GM21529 (cell line): ENCODE data around the gene SREK1IP1.

Experiments used
- ATAC-seq: cut with Tn5 transposase; IDR thresholded peaks from one replicate; pipeline ENCODE4 v1.9.1; 2021; ENCODE audit not compliant: unreplicated experiment

Gene SREK1IP1

DNA sequence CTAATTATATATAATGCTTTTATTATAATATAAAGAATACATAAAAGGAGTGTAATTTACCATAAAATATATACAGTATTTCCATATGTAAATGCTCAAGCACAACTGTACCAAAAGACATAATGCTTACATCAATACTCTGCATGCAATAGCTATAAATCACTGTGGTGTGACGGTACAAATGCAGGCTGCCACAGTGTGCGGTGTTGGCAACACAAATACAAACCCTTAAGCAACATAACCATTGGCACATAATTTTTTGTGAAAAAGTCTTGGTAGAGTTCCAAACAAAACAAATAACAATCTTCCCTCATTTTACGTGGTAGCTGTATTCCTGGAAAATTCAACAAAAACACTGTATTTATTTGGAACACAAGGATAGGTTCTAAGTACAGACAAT, 80.1 kb downstream of the SREK1IP1 start:
- ATAC-seq: no peak

DNA sequence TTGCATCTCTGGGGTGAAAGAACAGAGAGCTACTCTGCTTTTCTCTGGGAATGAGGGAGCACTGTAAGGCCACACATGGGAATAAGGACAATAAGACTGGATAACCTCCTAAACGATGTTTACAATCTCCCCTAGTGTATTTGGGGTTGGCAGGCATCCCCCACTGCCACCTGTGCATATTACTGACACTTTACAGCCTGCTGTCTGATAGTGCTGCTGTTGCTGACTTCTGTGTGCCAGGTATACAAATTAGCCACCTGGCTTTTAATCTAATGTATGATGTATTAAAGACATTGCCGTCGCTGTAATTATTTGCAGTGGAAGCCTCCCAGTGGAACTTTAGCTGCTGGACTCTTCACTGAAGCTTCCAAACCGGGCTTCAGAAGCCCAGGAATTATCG, 82.6 kb downstream of the SREK1IP1 start:
- no peak for ATAC-seq

- no peak for ATAC-seq
Measured at GRCh38 chr5:64682608-64683007, 85.9 kb downstream of the SREK1IP1 start.

- no peak for ATAC-seq
Measured at GRCh38 chr5:64680289-64680688, 88.2 kb downstream of the SREK1IP1 start.

DNA sequence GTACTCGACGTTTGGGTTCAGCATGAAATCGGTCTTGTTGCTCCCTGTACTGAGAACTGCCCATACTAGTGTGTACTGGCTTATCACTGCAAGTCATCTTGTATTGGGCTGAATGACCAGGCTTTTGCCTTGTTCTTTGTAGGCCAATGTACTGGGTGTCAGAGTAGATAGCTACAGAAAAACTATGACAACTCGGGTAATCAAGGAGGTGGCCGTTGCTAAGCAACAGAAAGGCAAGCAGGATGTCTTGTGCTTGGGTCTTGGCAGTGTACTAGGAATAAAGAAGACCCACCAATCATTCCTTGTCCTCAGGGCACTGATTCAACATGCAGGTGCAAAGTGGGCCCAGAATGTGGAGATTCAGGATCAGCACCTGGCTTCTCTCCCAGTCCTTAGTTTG, 90.1 kb downstream of the SREK1IP1 start:
- no peak for ATAC-seq

DNA sequence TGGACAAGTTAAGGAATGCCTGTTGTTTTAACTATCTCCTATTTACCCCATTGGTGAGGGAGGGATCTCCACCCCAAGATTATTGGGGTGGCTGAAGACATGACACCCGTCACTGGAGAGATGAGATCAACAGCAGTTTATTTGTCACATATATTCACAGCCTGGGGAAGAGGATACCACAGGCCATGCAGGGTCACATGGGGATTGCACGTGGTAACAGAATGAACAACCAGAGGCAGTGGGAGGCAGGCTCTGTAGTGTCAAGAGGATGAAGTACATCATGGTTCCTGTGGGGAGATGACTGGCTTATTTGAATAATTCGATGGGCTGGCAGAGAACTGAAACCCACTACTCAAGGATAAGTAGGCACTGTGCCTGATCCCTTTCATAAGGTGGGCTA, 96.8 kb downstream of the SREK1IP1 start:
- no peak for ATAC-seq

- no peak for ATAC-seq
Measured at GRCh38 chr5:64670277-64670676, 98.2 kb downstream of the SREK1IP1 start.
